Peyer's patch (tissue), 4 donors: ENCODE results near the gene ANXA3.

Source experiments
- CTCF ChIP-seq, 6 experiments: fragments of 450-650 bp in 4 of 6; fragments of 200-600 bp in 2 of 6; sonication (generic) in 1 of 6; IDR thresholded peaks; one replicate each; pipeline ENCODE4 v1.5.1; 2017 to 2019; ENCODE audit warnings: antibody characterized with exemption in 6 of 6, mild to moderate bottlenecking in 3 of 6, moderate library complexity in 1 of 6
- POLR2A ChIP-seq, 2 donors: fragments of 450-650 bp; IDR thresholded peaks; one replicate each; pipeline ENCODE4 v1.5.1; 2017; ENCODE audit warnings: antibody characterized with exemption in 2 of 2, mild to moderate bottlenecking in 2 of 2, moderate library complexity in 2 of 2

GRCh38 chr4:78525559-78525958 lies 26.0 kb upstream of the ANXA3 start:
- no peak for TF ChIP-seq CTCF (IDR thresholded peaks at IDR 0.05)
- no peak for TF ChIP-seq POLR2A (IDR thresholded peaks at IDR 0.05)
